Measurements from ENCODE around the gene BSPRY.
"Not testable (repeated sequence)": the region's sequence is repeated elsewhere in the genome, so short reads cannot be mapped to it uniquely, and the experiment has no call there.

The BSPRY gene

DNA sequence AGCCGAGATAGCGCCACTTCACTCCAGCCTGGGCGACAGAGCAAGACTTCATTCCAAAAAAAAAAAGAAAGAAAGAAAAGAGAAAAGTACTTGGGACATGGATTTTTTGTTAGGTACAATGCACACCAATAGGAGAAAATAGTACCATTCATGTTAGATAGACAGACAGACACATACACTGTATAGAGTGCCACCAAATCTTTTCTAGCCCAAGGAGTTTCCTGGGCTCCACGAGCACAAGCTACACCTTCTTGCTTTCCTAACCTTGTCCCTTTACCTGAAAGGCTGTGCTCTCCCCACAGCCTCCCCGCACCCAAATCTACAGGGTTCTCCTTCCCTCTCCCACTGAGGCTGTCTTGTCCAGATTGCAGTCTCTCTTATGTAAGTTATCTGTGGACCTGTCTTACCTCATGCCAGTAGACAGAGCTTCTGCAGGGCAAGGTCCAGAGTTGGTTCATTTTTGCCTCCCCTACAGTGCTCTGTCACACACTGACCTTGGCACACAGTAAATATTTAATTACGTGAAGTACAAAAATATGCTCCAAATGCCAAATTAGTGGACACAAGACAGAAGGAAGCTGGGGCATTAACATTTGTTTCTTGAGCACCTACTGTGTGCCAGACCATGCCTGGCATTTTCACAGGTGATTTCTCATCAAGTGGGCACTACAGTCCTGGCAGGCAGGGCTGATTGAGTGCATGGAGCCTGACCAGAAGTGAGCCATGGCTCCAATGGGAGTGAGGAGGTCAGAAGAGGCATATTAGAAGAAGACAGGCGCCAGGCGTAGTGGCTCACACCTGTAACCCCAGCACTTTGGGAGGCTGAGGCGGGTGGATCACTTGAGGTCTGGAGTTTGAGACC lies 45.9 kb downstream of the BSPRY start:
- DNase-seq (ENCODE audit: low read depth), result no peak

- DNase-seq (ENCODE audit: low read depth), result no peak
Observed at GRCh38 chr9:113397203-113397631, 47.9 kb downstream of the BSPRY start.

- no peak for DNase-seq (ENCODE audit: low read depth)
Observed at GRCh38 chr9:113398796-113399195, 49.5 kb downstream of the BSPRY start.

- no peak for DNase-seq (ENCODE audit: low read depth)
Observed at GRCh38 chr9:113399646-113400200, 50.4 kb downstream of the BSPRY start.

DNA sequence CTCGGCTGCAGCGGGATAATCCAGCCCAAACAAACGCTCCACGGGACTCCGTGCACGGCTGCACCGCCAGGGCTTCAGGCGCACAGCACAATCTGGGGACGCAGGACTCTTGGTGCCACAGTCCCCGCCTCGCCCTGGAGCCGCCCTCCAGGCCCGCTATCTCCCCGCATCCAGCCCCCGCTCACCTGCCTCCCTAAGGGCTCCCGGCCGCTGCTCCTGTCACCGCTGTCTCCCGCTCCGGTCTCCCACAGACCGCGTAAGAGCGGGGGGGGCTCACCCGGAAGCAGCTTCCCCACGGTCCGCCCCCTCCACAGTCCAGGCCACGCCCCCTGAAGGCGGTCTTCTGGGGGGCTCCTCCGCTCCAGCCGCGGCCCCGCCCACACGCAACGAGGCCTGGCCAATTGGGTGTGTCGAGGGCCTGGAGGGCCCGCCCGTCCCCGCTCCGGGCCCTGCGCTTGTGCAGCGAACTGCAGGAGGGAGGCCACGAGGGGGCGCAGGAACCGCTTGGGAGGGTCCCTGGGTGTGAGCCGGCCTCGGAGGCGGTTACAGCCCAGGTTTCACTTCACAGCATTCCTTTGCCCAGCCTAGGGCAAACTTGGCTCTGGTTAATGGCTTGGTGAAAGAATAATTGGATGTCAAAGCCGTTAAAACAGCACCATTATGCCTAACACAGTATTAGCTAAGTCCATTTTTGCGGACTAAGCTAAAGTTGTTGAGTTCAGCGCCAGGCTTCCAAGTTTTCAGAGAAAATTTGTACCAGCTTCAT lies 51.9 kb downstream of the BSPRY start, which contains the start of gene ALAD:
Gene ALAD, minus strand, starts transcription at position 258 of the 766 bp plus-strand sequence. CDS start 7,725 bp downstream, outside the sequence.
- peak; percentile 99 for DNase-seq (ENCODE audit: low read depth)

GRCh38 chr9:113403646-113404045 lies 54.3 kb downstream of the BSPRY start:
- no peak for DNase-seq (ENCODE audit: low read depth)

DNA sequence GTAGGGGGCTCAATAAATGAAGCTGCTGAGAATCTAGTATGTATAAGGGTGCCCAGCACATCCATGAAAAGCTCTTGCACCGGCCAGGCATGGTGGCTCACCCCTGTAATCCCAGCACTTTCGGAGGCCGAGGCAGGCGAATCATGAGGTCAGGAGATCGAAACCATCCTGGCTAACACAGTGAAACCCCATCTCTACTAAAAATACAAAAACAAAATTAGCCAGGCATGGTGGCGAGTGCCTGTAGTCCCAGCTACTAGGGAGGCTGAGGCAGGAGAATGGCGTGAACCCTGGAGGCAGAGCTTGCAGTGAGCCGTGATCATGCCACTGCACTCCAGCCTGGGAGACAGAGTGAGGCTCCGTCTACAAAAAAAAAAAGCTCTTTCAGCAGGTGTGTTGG lies 57.0 kb downstream of the BSPRY start:
- not testable (repeated sequence) for DNase-seq (ENCODE audit: low read depth)

- DNase-seq (ENCODE audit: low read depth), result peak; percentile 35
Observed at GRCh38 chr9:113406873-113407511, 57.7 kb downstream of the BSPRY start.

DNA sequence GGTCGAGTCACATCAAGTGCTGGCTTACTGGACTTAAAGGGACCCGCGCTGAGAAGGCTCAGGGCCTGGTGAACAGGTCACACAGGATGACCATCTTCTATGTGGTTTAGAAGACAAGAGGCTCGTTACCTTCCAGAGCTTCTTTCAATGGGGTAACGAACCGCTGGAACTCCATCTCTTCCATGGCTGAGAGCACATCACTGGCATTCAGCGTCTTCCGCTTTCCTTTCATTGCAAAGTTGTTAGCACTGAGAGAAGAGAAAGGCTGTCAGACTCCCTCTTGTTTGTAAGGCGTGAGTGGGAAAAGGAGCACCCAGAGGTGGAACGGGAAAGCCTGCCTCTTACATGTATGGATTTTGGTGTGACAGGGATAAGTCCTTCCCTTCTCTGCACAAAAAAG lies 60.1 kb downstream of the BSPRY start:
- DNase-seq (ENCODE audit: low read depth), result no peak

DNA sequence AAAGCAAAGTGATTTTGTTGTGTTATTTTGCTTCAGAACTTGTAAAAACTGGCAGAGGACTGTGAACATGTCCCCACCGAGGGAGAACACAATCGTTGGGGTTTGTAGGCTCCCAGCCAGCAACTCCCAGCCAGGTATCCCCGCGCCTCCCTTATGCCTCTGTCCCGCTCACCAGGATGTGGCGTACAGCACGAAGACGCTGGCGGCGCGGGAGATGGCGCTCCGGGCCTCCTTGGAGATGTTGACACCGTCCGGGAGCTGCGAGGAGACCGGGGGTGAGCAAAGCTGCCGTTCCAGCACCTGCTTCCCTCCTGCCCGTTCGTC lies 60.5 kb downstream of the BSPRY start:
- no peak for DNase-seq (ENCODE audit: low read depth)

- DNase-seq (ENCODE audit: low read depth), result peak; percentile 91
Observed at GRCh38 chr9:113410207-113410864, 61.0 kb downstream of the BSPRY start, which contains the start of the genes C9orf43 and POLE3. Gene C9orf43, plus strand, starts transcription at chr9:113410747. Its CDS starts 2,747 bp downstream, at chr9:113413494. Gene POLE3, minus strand, starts transcription at chr9:113410675. Its CDS starts 382 bp downstream, at chr9:113410293.

GRCh38 chr9:113416149-113416721 lies 66.9 kb downstream of the BSPRY start:
- DNase-seq (ENCODE audit: low read depth), result no peak

DNA sequence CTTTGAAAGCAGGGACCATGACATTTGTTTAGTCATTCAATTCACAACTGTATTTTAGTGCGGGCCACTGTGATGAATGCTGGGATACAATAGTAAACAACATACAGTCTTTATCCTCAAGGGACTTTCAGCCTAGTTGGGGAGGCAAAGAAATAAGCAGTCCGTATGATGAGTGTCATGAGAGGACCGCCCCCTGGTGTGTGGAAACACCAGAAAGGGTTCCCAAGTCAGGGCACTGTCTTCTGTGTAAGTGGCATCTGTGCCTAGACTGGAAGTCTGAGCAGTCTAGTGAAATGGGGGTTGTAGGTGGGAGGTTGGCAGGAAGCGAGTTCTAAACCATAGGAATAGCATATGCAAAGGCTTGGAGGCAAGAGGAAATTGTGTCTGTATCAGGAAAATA lies 68.0 kb downstream of the BSPRY start:
- no peak for DNase-seq (ENCODE audit: low read depth)

Measured in activated gamma-delta T cell treated with anti-CD3 and anti-CD28 coated beads, Interleukin-2, amount 50 U/mL, for 16 hours (primary cell).